NB4 (cell line): ENCODE measurements around the gene EMC10.

Source experiments
- DNase-seq: peaks from one replicate; pipeline ENCODE4 v3.0.0; 2010; ENCODE audit warnings: low read depth
- H3K4me3 ChIP-seq: one replicate; pipeline ENCODE4 v1.5.1; 2011; ENCODE audit warnings: mild to moderate bottlenecking, low read depth, low read length, moderate library complexity
- MAX ChIP-seq: IDR thresholded peaks from 2 replicates; pipeline ENCODE4 v1.6.1; 2011; ENCODE audit warnings: low read depth, low read length
- MYC ChIP-seq: IDR thresholded peaks from 2 replicates; pipeline ENCODE4 v1.6.1; 2011; ENCODE audit warnings: low read depth, low read length
- POLR2A ChIP-seq: IDR thresholded peaks from 2 replicates; pipeline ENCODE4 v1.6.1; 2011; ENCODE audit warnings: mild to moderate bottlenecking; ENCODE audit not compliant: insufficient read length; ENCODE audit errors: extremely low read depth
- TF ChIP-seq, protein P1 (sequence below): IDR thresholded peaks from one replicate; pipeline ENCODE4 v1.5.1; 2012; ENCODE audit warnings: low read depth, low read length

Gene EMC10

GRCh38 chr19:50496189-50497021, 20.1 kb downstream of the EMC10 start:
- TF ChIP-seq MAX (no peak), MYC (no peak), POLR2A (no peak)
- TF ChIP-seq, protein P1, sequence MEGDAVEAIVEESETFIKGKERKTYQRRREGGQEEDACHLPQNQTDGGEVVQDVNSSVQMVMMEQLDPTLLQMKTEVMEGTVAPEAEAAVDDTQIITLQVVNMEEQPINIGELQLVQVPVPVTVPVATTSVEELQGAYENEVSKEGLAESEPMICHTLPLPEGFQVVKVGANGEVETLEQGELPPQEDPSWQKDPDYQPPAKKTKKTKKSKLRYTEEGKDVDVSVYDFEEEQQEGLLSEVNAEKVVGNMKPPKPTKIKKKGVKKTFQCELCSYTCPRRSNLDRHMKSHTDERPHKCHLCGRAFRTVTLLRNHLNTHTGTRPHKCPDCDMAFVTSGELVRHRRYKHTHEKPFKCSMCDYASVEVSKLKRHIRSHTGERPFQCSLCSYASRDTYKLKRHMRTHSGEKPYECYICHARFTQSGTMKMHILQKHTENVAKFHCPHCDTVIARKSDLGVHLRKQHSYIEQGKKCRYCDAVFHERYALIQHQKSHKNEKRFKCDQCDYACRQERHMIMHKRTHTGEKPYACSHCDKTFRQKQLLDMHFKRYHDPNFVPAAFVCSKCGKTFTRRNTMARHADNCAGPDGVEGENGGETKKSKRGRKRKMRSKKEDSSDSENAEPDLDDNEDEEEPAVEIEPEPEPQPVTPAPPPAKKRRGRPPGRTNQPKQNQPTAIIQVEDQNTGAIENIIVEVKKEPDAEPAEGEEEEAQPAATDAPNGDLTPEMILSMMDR = no peak
- no peak overlapping the region for H3K4me3 ChIP-seq
- no peak for DNase-seq

DNA sequence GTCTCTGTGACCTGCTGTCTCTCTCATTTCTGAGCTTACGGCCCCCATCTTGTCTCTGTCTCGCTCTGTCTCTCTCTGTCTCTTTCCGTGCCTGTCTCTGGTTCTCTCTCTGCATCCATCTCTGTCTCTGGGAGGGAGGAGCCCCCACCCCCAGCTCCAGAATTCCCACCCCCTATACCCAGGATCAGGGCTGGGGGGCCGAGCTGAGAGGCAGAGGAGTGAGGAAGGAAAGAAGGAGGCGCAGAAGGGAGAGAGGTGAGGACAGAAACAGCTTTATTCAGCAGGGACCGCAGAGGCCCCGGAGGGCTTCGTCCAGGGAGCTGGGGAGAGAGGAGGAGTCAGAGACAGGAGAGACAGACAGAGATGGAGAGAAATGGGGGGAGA, 20.7 kb downstream of the EMC10 start:
- DNase-seq = no peak
- no peak overlapping the region for H3K4me3 ChIP-seq
- TF ChIP-seq, protein P1 = no peak
- TF ChIP-seq MAX = no peak
- no peak for TF ChIP-seq MYC
- no peak for TF ChIP-seq POLR2A

DNA sequence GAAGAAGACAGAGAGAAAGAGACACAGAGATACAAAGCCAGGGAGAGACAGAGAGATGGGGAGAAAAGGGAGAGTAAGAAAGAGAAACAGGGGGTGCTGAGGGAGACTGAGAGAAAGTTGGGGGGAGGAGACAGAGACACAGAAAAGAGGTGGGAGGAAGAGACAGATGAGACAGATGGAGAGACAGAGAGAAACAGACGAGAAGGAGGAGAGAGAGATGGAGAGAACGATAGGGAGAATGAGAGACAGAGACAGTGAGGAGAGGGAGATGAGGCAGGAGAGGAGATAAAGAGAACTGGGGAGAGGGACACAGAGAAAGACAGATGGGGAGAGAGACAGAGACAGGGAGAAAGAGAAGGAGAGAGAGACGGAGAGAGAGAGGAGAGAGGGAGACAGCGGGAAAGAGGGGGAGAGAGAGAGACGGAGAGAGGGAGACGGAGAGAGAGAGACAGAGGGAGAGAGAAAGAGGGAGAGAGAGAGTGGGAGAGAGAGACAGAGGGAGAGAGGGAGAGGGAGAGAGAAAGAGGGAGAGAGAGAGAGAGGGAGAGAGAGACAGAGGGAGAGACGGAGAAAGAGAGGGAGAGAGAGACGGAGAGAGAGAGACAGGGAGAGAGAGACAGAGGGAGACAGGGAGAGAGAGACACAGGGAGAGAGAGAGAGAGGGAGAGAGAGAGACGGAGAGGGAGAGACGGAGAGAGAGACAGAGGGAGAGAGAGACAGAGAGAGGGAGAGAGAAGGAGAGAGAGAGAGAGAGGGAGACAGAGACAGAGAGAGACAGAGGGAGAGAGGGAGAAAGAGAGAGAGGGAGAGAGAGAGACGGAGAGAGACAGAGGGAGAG, 22.1 kb downstream of the EMC10 start:
- DNase-seq = no peak
- no peak for TF ChIP-seq POLR2A
- TF ChIP-seq, protein P1 = no peak
- TF ChIP-seq MYC = no peak
- no peak overlapping the region for H3K4me3 ChIP-seq

DNA sequence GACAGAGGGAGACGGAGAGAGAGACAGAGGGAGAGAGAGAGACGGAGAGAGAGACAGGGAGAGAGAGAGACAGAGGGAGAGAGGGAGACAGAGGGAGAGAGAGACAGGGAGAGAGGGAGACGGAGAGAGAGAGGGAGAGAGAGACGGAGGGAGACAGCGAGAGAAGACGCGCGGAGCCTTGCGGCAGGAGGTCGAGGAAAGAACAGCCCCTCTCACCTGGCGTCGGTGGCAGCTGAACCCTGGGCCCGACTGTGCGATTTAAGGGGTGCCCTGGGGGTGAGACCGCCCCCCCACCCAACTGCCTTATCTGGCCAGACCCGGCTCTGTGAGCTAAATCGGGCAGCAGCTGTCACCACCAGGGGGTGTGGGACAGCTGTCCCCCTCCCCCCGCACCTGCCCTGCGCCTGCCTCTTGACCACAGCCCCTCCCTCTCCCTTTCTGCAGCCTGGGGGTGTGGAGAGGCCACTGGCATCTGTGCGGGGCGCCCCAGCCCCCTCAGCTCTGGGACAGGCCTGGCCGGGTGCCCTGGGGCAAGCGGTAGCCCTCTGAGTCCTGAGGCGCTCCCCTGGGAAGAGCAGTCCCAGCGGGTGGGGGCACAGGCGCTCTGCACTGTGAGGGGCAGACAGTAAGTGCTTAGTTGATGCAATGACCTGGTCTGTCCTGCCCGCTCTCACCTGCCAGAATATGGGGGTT, 23.9 kb downstream of the EMC10 start:
- TF ChIP-seq POLR2A (no peak), MYC (no peak), MAX (no peak)
- TF ChIP-seq, protein P1 = no peak
- DNase-seq = peak; percentile 40
- H3K4me3 ChIP-seq = no peak overlapping the region

DNA sequence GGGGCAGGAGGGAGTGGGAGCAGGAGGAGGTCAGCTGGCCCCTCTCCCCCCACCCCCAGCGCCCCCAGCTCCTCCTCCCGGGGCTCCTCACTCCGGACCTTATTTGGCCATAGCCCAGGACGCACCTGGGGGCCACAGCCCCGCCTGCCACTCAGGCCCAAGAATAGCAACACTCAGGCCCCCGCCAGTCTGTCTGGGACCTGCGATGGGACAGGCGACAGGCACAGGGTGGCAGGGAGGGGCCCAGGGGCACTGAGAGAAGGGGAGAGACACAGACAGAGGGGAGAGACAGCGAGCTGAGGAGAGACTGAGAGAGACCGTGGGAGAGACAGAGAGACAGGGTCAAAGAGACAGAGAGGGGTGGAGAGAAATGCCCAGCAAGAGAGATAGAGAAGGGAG, 24.4 kb downstream of the EMC10 start:
- no peak for DNase-seq
- no peak for TF ChIP-seq MYC
- TF ChIP-seq MAX = no peak
- no peak for TF ChIP-seq POLR2A
- TF ChIP-seq, protein P1 = no peak
- no peak overlapping the region for H3K4me3 ChIP-seq
